ENCODE data around the gene KLK1.
A peak's percentile ranks its signal among the peaks of the same experiment; 100 is the strongest.

KLK1 gene

GRCh38 chr19:50838239-50838638 is 14.7 kb upstream of the KLK1 start:
- in situ Hi-C loops (cut with MboI; ENCODE audit: low pct_unique_long_range_greater_than_20kb, low sequenced_read_pairs): no loop called here
- peak; percentile 47 for DNase-seq

DNA sequence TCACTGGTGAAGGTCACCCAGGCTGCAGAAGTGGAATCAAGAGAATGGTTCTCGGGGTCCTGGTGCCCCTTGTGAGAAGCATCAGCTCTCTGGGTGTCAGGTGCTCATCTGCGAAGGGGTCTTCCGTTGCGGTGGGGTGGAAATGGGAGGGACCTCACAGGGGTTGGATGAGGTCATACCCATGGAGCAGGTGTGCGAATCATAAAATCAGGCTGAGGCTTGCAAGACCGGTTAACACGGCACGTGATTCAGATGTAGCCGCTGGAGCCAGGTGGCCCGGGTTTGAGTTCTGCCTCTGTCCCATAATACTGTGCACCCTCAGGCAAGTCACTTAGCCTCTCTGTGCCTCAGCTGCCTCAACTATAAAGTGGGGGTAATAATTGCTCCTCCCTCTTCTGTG is 13.7 kb upstream of the KLK1 start:
- in situ Hi-C loops (cut with MboI; ENCODE audit: low pct_unique_long_range_greater_than_20kb, low sequenced_read_pairs): no loop called here
- DNase-seq: no peak

DNA sequence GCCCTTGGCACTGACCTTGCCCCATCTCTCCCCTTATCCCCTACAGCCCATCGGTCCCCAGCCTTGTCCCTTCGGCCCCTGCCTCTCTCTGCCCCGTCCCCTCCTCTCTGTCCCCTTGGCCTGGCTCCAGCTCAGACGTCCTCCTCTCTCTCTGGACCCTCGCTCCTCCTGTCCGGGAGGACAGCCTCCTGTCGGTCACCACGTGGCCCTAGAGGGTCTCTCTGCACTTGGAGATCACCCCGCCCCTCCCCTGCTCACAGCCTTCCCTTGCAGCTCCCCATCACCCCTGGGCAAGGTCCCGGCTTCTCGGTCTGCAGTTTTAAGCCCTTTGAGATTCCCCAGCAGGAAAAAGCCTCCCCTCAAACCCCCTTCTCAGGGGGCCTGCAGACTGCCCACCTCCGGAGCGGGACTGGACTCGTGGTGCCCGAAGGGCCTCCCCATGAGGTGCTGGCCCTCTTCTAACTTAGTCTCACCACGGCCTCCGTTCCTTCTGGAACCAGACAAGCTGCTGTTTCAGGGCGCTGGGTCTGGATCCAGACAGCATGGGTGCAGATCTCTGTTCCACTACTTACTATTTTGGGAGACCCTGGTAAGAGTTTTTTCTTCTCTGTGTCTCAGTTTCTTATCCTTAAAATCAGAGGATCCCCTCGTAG is 13.1 kb upstream of the KLK1 start:
- no peak for DNase-seq
- in situ Hi-C loops (cut with MboI; ENCODE audit: low pct_unique_long_range_greater_than_20kb, low sequenced_read_pairs): no loop called here

DNA sequence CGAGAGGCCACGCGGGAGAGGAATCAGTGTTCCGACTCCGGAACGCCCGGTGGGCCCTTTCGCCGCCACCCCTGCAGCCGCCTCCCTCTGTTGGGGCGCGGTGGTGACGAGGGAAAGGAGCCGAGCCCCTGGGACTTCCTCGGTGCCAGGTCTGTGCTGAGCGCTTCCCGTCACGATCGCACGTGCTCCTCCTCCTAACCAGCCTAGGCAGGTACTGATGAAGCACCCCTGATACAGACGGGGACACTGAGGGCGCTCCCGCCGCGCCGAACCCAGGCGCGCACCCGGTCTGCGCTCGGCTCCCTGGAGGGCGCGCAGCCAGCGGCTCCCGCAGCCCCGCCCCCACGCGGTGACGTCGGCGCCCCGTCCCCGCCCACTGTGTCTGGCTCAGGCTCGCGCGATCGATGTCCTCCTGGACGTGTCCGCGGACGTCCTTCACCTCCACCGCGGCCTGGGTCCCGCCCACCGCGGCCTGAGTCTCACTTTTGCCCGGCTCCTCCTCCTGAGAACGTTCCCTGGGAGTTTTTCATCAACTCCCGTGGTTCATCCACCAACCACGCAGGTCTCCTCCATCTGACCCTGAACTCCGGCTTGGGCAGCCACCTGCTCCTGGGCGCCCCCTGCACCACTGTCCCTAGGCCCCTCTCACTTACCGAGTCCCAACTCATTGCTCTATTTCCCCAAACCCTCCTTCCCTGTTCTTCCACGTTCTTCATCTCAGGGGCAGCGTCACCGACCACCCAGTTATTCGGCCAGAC is 12.4 kb upstream of the KLK1 start:
- in situ Hi-C loops (cut with MboI; ENCODE audit: low pct_unique_long_range_greater_than_20kb, low sequenced_read_pairs): no loop called here
- DNase-seq: peak; percentile 64

GRCh38 chr19:50835103-50835784 is 11.7 kb upstream of the KLK1 start:
- DNase-seq: no peak
- in situ Hi-C loops (cut with MboI; ENCODE audit: low pct_unique_long_range_greater_than_20kb, low sequenced_read_pairs): no loop called here

GRCh38 chr19:50833802-50834167 is 10.2 kb upstream of the KLK1 start:
- DNase-seq: no peak
- in situ Hi-C loops (cut with MboI; ENCODE audit: low pct_unique_long_range_greater_than_20kb, low sequenced_read_pairs): no loop called here

DNA sequence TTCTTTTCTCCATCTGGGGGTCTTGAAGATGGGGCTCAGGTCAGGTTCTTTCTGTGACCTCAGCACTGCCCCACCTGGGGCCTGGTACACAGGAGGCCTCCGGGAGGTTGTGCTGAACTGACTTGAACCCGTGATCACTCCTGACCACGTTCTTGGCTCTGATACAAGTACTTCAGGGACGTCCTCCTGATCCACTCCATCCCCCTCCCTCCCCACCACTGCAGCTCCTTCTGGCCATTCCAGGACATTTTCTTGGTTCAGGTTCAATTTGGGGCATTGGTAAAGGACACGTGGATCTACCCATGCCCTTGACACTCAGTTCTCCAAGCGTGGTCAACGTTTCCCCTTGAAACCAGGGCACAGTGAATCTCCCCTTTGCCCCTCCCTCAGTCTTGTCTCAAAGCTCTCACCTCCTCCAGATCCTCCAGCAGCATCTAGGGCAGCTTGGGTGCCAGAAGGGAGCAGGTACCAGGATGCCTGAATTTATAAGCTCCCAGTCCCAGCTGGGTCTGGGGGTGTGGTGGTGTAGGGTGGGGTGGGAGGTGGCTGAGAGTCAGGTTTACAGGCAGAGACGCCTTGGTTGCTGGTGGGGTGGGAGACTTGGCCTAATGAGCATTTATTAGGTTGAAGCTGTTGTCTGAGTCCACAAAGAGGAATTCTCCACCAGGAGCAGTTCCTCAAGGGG is 9.7 kb upstream of the KLK1 start, which contains the start of gene KLK15:
Gene KLK15 (minus strand): TSS at position 458 of the 685 bp plus-strand sequence. CDS start 2,082 bp downstream, outside the sequence.
- no peak for DNase-seq
- in situ Hi-C loops (cut with MboI; ENCODE audit: low pct_unique_long_range_greater_than_20kb, low sequenced_read_pairs): no loop called here

- DNase-seq: no peak
- in situ Hi-C loops (cut with MboI; ENCODE audit: low pct_unique_long_range_greater_than_20kb, low sequenced_read_pairs): no loop called here
Measured at GRCh38 chr19:50832666-50833065, 9.1 kb upstream of the KLK1 start.

DNA sequence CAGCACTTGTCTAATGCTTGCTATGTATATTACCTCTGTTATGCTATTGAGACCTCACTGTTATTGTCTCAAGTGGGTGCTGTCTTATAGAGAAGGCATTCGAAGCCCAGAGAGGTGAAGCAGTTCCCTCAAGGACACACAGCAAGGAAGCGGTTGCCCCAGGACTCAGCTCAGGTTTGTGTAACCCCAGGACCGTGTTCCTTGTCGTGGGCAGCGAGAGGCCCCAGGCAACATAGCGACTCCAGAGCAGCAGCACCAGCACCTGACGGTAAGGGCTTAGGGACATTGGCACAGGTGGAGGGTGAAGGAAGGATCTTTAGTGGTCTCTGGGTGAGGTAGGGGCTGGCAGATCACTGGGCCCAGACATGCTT is 7.4 kb upstream of the KLK1 start:
- in situ Hi-C loops (cut with MboI; ENCODE audit: low pct_unique_long_range_greater_than_20kb, low sequenced_read_pairs): no loop called here
- no peak for DNase-seq

GRCh38 chr19:50830266-50831025 is 6.9 kb upstream of the KLK1 start:
- in situ Hi-C loops (cut with MboI; ENCODE audit: low pct_unique_long_range_greater_than_20kb, low sequenced_read_pairs): no loop called here

GRCh38 chr19:50829801-50830200 is 6.2 kb upstream of the KLK1 start:
- in situ Hi-C loops (cut with MboI; ENCODE audit: low pct_unique_long_range_greater_than_20kb, low sequenced_read_pairs): no loop called here
- DNase-seq: no peak

More at GRCh38 chr19:50830266-50831025, 6.9 kb upstream of the KLK1 start:
- DNase-seq: no peak

- in situ Hi-C loops (cut with MboI; ENCODE audit: low pct_unique_long_range_greater_than_20kb, low sequenced_read_pairs): no loop called here
- no peak for DNase-seq
Measured at GRCh38 chr19:50827476-50827875, 3.9 kb upstream of the KLK1 start.

- in situ Hi-C loops (cut with MboI; ENCODE audit: low pct_unique_long_range_greater_than_20kb, low sequenced_read_pairs): no loop called here
- no peak for DNase-seq
Measured at GRCh38 chr19:50826492-50827240, 3.1 kb upstream of the KLK1 start.

- DNase-seq: no peak
- in situ Hi-C loops (cut with MboI; ENCODE audit: low pct_unique_long_range_greater_than_20kb, low sequenced_read_pairs): no loop called here
Measured at GRCh38 chr19:50822661-50823208, 852 bp downstream of the KLK1 start.

- DNase-seq: no peak
- in situ Hi-C loops (cut with MboI; ENCODE audit: low pct_unique_long_range_greater_than_20kb, low sequenced_read_pairs): no loop called here
Measured at GRCh38 chr19:50821622-50822021, 2.0 kb downstream of the KLK1 start.

- DNase-seq: no peak
- in situ Hi-C loops (cut with MboI; ENCODE audit: low pct_unique_long_range_greater_than_20kb, low sequenced_read_pairs): no loop called here
Measured at GRCh38 chr19:50821248-50821612, 2.4 kb downstream of the KLK1 start.

DNA sequence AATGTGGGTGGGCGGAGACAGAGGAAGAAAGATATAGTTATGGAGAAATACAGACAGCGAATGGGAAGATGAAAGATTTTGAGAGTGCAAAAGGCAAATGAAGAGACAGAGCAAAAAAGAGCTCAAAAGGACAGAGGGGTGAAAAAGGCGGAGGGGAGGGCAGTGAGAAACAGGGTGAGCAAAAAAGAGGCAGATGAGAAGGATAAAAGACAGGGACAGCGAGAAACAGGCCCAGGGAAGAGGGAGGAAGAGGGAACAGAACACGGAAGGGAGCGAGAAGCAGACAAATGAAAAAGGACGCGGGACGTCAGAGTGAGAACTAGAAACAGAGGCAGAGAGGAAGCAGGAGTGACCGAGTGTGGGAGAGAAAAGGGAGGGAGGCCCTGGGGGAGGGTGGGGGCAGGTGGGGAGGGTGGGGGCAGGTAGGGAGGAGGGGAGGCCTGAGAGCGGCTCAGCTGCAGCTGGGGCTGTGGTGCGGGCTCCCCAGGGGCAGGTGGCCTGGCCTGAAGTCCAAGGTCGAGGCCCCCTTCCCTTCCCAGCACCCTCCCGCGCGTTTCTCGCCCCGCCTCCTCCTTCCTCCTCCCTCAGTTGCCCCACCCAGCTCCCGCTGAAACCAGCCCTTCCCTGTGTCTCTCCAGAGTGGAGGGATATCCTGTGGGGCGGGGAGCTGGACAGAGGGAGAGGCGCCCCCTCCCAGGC is 2.9 kb downstream of the KLK1 start:
- in situ Hi-C loops (cut with MboI; ENCODE audit: low pct_unique_long_range_greater_than_20kb, low sequenced_read_pairs): no loop called here
- DNase-seq: peak; percentile 31

GRCh38 chr19:50820086-50820485 is 3.5 kb downstream of the KLK1 start:
- in situ Hi-C loops (cut with MboI; ENCODE audit: low pct_unique_long_range_greater_than_20kb, low sequenced_read_pairs): no loop called here
- no peak for DNase-seq

Measured in KBM-7 (cell line).